Sciatic nerve (tissue), 2 donors: ENCODE measurements around the gene LYG1. TPM values are rescaled to one million over a fixed set of nuclear protein-coding genes. Genes with fewer than 3 reads are reported as not detected.
A peak's percentile ranks its signal among the peaks of the same experiment; 100 is the strongest.
"Not testable (repeated sequence)": the region's sequence is repeated elsewhere in the genome, so short reads cannot be mapped to it uniquely, and the experiment has no call there.

Experiments
- ATAC-seq: fragments of 200-7000 bp; cut with Tn5 transposase; one replicate; pipeline ENCODE4 v1.9.1; 2020; ENCODE audit warnings: mild to moderate bottlenecking, moderate library complexity
- DNase-seq: peaks from one replicate; pipeline ENCODE4 v3.0.0-alpha.2; 2020; ENCODE audit warnings: low spot score
- intact Hi-C: fragments of 100-400 bp; cut with DNase I; formaldehyde crosslinking; loops from one replicate; pipeline ENCODE4 v1.14.2; 2022
- total RNA-seq: library from RNA; stranded (reverse); fragmentation: NEBNext Ultra II Directional; extraction: Animal tissue kit (Norgen Biotek cat#: 25700); gene quantifications from one replicate; pipeline ENCODE4 v1.2.1, GENCODE V29; 2021
- donor health status: DM: no; HTN: no; CAD: no.
- donor health status: DM: no; HTN: no; CAD: no.

The LYG1 gene
- total RNA-seq, 1 donor from 2014 or later, result 2.1 TPM

GRCh38 chr2:99278793-99279291, 22.2 kb downstream of the LYG1 start:
- no peak for DNase-seq
- intact Hi-C loops, result no loop called here
- peak; percentile 97 for ATAC-seq

GRCh38 chr2:99278195-99278765, 22.7 kb downstream of the LYG1 start:
- DNase-seq, intact Hi-C loops, ATAC-seq: not testable (repeated sequence)

- ATAC-seq, result no peak
- intact Hi-C loops, result no loop called here
- no peak for DNase-seq
Observed at GRCh38 chr2:99275882-99276281, 25.1 kb downstream of the LYG1 start.

GRCh38 chr2:99261242-99261641, 39.8 kb downstream of the LYG1 start:
- DNase-seq (no peak), ATAC-seq (no peak)
- intact Hi-C loops, result no loop called here

GRCh38 chr2:99260184-99260583, 40.8 kb downstream of the LYG1 start:
- ATAC-seq, result no peak
- intact Hi-C loops, result no loop called here

GRCh38 chr2:99259465-99259864, 41.5 kb downstream of the LYG1 start:
- ATAC-seq (no peak), DNase-seq (no peak)
- intact Hi-C loops, result no loop called here

More at GRCh38 chr2:99260184-99260583, 40.8 kb downstream of the LYG1 start:
- DNase-seq, result no peak

- no peak for DNase-seq
- intact Hi-C loops, result no loop called here
- no peak for ATAC-seq
Observed at GRCh38 chr2:99256677-99257076, 44.3 kb downstream of the LYG1 start.

- ATAC-seq (no peak), DNase-seq (no peak)
- intact Hi-C loops, result no loop called here
Observed at GRCh38 chr2:99255491-99256318, 45.3 kb downstream of the LYG1 start, which contains the start of gene LYG2. LYG2 (minus strand) TSS chr2:99255666; CDS start chr2:99254260, 1,406 bp downstream.

- DNase-seq, result no peak
- no peak for ATAC-seq
- intact Hi-C loops, result no loop called here
Observed at GRCh38 chr2:99249951-99250350, 51.0 kb downstream of the LYG1 start.

- intact Hi-C loops, result no loop called here
- DNase-seq, result no peak
- ATAC-seq, result no peak
Observed at GRCh38 chr2:99242151-99242550, 58.8 kb downstream of the LYG1 start.

GRCh38 chr2:99240431-99240830, 60.6 kb downstream of the LYG1 start:
- intact Hi-C loops, result no loop called here
- DNase-seq (no peak), ATAC-seq (no peak)

GRCh38 chr2:99238599-99238998, 62.4 kb downstream of the LYG1 start:
- DNase-seq (no peak), ATAC-seq (no peak)
- intact Hi-C loops, result no loop called here

Other genes starting within 250 kb of the LYG1 start
- gene C2orf15, start 159.5 kb downstream of the LYG1 start, total RNA-seq, result not detected
- 11.0 TPM for gene TSGA10, start 146.3 kb downstream of the LYG1 start, total RNA-seq
- gene LIPT1, start 146.2 kb downstream of the LYG1 start, total RNA-seq, result 12.1 TPM
- 34.5 TPM for gene MITD1, start 120.1 kb downstream of the LYG1 start, total RNA-seq
- 22.6 TPM for gene MRPL30, start 120.0 kb downstream of the LYG1 start, total RNA-seq
- not detected for gene LYG2, start 45.5 kb downstream of the LYG1 start, total RNA-seq
- 22.2 TPM for gene TXNDC9, start 35.1 kb upstream of the LYG1 start, total RNA-seq
- gene EIF5B, start 36.2 kb upstream of the LYG1 start, total RNA-seq, result 41.0 TPM
- gene REV1, start 188.8 kb upstream of the LYG1 start, total RNA-seq, result 75.2 TPM